Activated T-cell treated with anti-CD3 and anti-CD28 coated beads for 24 hours (primary cell): ENCODE measurements around the gene LRPAP1.

Experiments
- DNase-seq: peaks from one replicate; pipeline ENCODE4 v3.0.0-alpha.2; 2020; ENCODE audit warnings: low read depth

LRPAP1 gene

GRCh38 chr4:3485011-3485791, 47.0 kb downstream of the LRPAP1 start:
- no peak for DNase-seq

DNA sequence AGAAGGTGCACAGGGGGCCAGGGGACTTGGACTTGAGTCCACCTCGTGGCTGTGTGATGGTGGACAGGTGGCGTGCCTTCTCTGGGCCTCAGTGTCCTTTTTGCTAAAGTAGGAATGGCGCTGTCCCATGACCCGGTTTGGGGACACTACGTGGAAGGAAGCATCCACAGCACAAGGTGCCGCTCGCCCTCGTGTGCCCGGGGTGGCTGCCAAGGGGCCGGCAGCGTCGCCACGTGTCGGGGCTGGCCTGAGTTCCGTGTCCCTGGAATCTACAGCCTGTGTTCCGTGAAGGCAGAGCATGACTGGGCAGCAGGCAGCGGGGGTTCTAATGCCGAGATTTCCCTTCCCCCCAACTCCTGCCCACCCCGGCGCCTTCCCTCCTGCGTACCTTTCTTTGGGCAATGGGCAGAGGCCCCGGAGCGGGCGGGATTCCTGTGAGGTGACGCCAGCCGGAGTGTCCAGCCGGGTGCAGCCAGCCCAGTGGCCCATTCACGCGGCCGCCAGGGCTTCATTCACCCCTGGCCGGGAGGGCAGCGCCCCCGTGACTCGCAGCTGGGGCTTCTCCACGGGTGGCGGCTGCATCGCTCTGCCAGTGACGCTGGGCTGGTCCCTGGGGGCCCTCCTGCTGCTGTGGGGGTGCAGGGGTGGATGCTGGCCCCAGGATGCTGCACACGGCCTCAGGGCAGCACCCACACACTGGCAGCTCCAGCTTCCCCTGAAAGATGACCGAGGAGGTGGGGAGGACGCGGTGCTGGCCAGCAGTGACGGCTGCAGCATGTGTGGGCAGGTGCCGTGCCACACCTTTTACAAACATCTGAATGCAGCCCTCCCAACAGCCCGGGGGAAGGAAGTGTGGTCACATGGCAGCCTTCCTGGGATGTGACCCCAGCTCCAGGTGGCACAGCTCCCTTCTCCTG, 47.9 kb downstream of the LRPAP1 start:
- no peak for DNase-seq

DNA sequence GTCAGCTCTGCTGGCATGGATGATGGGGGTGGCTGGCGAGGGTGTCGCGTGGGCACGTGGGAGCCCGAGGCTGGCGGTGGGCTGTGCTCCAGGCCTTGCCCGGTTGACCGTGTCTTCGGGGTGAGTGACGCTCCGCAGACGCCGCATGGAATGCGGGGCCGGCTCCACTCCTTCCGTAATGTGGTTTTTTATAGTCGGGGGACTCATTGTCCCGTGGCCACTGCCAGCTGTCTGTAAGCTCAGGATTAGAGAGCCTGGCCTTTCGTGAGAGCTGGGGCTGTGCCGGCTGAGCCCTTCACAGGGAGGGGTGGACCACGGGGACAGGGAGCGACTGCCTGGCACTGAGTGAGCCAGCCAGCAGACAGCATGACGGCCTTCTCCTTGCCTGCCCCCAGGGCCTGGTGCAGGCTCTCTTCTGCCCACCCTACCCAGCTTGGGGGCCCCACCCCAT, 48.7 kb downstream of the LRPAP1 start:
- DNase-seq = no peak

- DNase-seq = no peak
Measured at GRCh38 chr4:3482707-3483106, 49.5 kb downstream of the LRPAP1 start.

DNA sequence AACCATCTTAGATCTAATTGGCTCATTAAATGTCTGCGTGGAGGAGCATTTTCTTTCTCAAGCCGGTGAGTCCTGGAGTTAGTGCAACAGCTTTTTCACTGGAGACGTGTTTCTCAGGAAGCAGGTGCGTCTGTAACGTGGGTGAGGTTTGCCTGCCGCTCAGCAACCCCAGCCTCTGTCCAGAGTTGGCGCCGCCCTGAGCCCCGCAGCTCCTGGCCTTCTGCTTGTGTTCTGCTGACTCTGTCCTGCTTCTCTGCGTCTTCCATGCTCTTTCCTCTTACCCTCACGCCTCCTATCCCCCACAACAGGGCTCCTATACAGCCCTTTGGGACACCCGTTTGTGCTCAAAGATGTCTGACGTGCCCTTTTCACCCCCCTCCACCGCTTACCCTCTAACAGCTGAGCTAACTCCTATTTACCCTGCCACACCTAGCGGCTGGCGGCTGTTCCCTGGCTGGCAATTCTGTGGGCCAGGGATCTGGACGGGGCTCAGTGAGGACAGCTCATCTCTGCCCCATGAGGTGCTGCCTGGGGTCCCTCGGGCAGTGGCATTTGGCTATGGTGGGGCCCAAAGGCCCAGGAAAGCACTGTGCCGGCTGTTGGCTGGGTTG, 50.3 kb downstream of the LRPAP1 start:
- DNase-seq = no peak

GRCh38 chr4:3481113-3481531, 51.1 kb downstream of the LRPAP1 start:
- DNase-seq = no peak

DNA sequence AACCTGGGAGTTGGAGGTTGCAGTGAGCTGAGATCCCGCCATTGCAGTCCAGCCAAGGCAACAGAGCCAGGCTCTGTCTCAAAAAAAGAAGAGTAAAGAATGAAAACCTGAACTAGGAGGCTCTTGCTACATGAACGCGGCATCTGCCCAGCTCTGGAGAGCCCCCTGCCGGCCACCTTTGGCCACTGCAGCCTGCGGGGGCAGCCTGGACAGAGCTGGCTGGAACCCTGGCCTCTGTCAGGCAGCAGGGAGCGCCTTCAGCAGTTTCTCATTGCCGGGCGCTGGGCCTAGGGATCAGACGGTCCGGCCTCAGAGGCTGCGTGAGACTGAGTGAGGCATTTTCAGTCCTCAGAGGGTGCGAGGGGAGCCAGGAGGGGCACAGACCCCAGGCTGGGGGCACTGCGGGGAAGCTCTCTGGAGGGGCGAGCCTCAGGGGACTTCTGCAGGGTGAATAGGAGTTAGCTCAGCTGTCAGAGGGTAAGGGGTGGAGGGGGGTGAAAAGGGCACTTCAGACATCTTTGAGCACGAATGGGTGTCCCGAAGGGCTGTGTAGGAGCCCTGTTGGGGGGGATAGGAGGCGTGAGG, 51.6 kb downstream of the LRPAP1 start:
- DNase-seq = peak; percentile 63

DNA sequence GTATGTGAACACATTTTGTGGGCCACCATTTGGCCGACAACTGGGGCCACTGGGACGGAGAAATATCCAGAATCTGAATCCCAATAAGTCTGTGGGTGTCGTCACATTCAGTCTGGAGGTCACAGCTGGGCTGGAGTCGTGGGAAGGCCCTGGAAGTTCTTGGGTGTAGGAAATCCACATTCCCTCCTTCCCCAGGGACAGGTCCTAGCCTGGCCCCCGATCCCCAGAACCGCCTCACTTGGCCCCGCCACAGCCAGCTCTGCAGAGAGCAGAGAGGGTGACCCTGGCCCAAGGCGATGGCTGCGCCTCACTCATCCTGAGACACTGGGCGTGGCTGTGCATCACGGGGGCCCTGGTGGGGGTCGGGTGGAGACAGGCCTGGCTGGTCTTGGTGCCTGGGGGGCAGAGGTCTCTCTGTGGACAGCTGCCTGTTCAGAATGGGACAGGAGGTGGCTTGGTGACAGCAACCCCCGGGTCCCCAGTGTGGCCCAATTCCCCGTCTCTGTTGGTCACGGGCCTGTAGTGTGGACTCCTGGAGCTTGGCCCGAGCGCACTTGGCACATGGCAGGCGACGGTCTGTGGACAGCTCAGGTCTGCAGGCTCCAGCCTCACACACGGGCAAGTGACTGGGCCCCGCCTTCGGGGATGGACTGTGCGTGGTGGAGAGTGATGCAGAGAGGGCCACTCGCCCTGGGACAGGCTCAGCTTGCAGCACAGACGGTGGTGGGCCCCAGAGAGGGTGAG, 52.7 kb downstream of the LRPAP1 start:
- DNase-seq = no peak

DNA sequence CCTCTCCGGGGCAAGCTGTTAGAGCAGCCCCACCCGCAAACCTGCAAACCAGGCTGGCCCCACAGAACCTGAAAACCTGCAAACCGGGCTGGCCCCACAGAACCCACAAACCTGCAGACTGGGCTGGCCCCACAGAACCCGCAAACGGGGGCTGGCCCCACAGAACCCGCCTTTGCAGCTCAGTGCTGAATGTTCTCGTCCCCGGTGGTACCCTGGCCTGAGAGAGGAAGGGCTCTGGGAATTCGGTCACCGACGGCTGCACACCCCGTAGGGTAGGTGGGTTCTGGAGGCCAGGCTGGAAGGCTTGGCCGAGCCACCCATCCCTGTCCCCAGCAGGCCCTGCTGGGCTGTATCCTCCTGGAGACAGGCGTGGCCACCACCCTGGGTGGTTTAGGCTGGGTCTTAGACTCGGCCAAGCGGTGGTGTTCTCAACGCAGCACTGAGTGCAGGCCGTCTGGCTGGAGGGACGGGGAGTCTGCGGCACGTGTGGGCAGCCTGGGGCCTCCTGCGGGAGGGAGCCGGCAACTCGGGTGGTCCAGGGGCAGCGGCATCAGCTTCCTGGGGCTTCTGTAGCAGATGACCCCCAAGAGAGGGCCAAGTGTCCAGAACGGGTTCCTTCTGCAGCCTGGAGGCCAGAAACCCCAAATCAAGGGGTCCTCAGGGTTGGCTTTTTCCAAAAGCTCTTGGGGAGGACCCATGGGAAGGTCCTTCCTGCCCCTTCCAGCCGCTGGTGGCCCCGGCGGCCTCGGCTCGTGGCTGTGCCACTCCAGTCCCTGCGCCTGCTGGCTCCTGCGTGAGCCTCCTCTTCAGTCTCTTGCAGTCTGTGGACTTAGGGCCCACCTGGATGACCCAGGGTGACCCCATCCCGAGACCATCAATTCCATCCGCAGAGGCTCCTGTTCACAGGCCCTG, 53.5 kb downstream of the LRPAP1 start:
- DNase-seq = no peak

DNA sequence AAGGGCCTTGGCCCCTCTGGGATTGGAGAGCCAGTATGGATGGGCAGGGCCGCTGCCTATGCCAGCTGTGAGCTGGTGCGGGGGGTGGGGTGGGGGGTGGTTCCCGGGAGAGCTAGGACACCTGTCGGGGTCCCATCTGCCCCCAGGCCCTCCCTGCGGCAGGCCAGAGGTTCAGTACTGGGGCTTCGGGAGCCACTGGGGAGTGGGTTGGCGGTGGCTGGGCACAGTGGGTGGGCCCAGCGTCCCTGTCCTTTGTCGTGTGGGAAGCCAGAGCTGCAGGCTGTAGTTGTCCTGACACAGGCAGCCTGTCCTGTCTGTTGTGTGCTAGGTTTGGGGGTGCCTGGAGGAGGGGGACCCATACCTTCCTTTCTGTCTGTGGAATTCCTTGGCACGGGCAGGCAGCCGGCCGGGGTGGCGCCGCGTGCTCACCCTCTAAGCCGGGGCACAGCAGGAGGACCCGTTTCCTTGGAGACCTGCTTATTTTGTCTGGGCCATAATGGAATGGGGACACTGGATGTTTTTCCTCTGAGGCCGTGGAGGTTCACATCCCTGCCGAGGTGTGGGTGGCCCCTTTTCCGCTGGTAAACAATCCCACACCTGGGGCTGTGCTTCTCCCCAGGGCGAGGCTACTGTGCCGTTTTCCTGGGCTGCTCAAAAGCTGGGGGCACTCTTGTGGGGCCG, 54.3 kb downstream of the LRPAP1 start:
- no peak for DNase-seq

DNA sequence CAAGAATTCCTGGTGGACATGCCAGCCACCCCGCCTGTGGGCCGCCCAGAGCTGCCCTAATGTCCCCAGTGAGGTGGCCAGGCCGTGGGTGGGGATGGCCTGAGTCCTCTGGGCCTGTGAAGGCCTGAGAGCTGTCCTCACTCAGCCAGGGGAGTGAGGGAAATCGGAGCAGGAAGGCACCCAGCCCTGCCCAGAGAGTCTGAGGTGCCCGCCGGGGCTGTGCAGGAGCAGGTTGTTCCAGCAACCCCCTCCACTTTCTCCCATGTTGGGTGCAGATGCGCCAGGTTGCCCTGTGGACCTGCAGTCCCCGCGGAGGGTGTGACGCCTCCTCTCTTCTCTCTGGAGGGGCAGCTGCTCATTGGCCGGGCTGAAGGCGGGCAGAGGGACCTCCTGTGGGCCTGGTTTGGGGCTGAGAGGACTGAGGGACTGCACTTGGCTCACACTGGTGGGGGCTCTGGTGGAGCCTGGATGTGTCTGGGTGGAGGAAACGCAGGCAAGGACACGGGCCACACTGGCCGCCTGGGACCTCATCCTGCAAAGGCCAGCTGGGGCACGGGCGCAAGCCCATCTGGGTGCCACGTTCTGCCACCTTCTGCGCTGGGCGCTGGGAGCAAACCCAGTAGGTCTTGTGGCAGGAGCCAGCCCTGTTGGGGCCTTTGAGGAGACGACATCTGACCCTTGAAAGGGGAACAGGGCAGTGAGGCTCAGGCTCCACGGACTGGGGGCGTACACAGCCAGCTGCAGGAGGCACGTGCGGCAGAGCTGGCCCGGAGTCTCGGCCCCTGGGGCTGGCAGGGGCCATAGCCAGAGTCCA, 55.1 kb downstream of the LRPAP1 start:
- no peak for DNase-seq

DNA sequence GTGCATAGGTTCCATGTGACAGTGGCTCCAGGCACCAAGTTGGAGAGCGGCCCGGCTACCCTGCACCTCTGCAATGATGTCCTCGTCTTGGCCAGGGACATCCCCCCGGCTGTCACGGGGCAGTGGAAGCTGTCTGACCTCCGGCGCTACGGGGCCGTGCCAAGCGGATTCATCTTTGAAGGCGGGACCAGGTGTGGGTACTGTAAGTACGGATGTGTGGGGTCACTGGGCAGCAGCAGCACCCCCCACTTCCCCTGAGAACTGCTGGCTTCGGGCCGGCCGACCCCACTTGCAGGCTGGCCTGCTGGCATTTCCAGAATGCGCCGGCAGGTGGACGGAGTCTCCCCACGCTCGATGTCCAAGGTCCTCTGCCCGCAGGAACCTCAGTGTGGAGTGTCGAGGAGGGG, 55.9 kb downstream of the LRPAP1 start:
- no peak for DNase-seq

GRCh38 chr4:3475713-3476260, 56.4 kb downstream of the LRPAP1 start:
- DNase-seq = no peak

- DNase-seq = no peak
Measured at GRCh38 chr4:3475041-3475712, 57.0 kb downstream of the LRPAP1 start.

DNA sequence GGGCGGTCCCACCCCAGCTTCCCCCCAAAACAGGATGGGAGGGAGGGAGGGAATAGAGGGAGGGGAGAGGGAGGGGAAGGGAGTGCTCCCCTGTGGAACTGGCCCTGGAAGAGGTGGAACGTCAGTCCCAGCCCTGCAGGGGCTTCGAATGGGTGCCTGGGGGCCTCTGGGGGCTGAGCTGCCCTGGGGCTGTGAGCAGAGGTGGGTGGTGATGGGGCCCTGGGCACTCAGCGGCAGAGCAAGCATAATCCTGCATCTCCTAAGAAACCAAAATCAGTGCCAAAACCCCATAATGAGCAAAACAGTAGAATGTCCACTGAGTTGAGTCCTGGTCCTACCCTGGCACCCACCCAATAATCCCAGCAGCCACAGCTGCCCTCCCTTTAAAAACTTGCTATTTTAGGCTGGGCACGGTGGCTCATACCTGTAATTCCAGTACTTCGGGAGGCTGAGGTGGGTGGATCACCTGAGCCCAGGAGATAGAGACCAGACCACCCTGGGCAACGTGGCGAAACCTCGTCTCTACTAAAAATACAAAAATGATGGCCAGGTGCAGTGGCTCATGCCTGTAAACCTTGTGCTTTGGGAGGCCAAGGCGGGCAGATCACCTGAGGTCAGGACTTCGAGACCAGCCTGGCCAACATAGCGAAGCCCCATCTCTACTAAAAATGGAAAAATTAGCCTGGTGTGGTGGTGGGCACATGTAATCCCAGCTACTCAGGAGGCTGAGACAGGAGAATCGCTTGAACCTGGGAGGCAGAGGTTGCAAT, 58.0 kb downstream of the LRPAP1 start:
- DNase-seq = no peak

- no peak for DNase-seq
Measured at GRCh38 chr4:3473181-3473950, 58.9 kb downstream of the LRPAP1 start.
